Panc1 (cell line): ENCODE measurements around the gene TIRAP. TPM values are rescaled to one million over a fixed set of nuclear protein-coding genes. Genes with fewer than 3 reads are reported as not detected.
A peak's percentile ranks its signal among the peaks of the same experiment; 100 is the strongest.

Source experiments
- ATAC-seq: fragments of 200-7000 bp; cut with Tn5 transposase; 2 replicates; pipeline ENCODE4 v1.9.1; 2020; ENCODE audit warnings: mild to moderate bottlenecking, moderate library complexity
- BruUV-seq: library from RNA; stranded (reverse); fragments of 400-500 nt; replicated peaks from 2 replicates; lab custom pipeline; 2021; lab: Mats Ljungman, UMichigan
- CTCF ChIA-PET: fragments of 300-600 bp; sonication (Branson Sonifier 250); formaldehyde crosslinking; loops from one replicate; lab custom pipeline; 2022; ENCODE audit warnings: antibody characterized with exemption; lab: Charles Lee
- POLR2A ChIA-PET: fragments of 300-600 bp; sonication (Branson Sonifier 250); formaldehyde crosslinking; loops from one replicate; lab custom pipeline; 2022; ENCODE audit warnings: antibody characterized with exemption; lab: Charles Lee
- DNase-seq: peaks from one replicate; pipeline ENCODE4 v3.0.0-alpha.2; 2010; ENCODE audit warnings: low read depth, low spot score
- H3K27ac ChIP-seq: 2 replicates; pipeline ENCODE4 v1.5.1; 2011; ENCODE audit warnings: mild to moderate bottlenecking, low read length, inconsistent platforms
- H3K27me3 ChIP-seq: fragments of 200-500 bp; sonication (Bioruptor generic); 2 replicates; pipeline ENCODE4 v1.6.0; 2014; ENCODE audit warnings: low read length, inconsistent platforms; ENCODE audit not compliant: control insufficient read depth, insufficient read depth
- H3K36me3 ChIP-seq: fragments of 200-500 bp; sonication (Bioruptor generic); 2 replicates; pipeline ENCODE4 v1.5.1; 2014; ENCODE audit warnings: inconsistent platforms, mild to moderate bottlenecking, low read length, moderate library complexity; ENCODE audit not compliant: control insufficient read depth, insufficient read depth
- H3K4me1 ChIP-seq: 2 replicates; pipeline ENCODE4 v1.5.1; 2011; ENCODE audit warnings: inconsistent platforms, mild to moderate bottlenecking, low read length, moderate library complexity; ENCODE audit not compliant: control insufficient read depth, insufficient read depth
- H3K4me3 ChIP-seq, 2 experiments: 2 replicates each; pipeline ENCODE4 v1.5.1; 2011 to 2012; ENCODE audit warnings: low read depth in 2 of 2, low read length in 2 of 2, mild to moderate bottlenecking in 2 of 2, inconsistent platforms in 1 of 2, moderate library complexity in 1 of 2
- H3K9me3 ChIP-seq: fragments of 200-500 bp; sonication (Bioruptor generic); 2 replicates; pipeline ENCODE4 v1.5.1; 2014; ENCODE audit warnings: low read depth, mild to moderate bottlenecking, inconsistent platforms, low read length, moderate library complexity; ENCODE audit not compliant: control insufficient read depth, insufficient read depth
- POLR2AphosphoS5 ChIP-seq: IDR thresholded peaks from 2 replicates; pipeline ENCODE4 v1.6.1; 2012; ENCODE audit warnings: mild to moderate bottlenecking, low read depth, low read length, moderate library complexity
- SIN3A ChIP-seq: IDR thresholded peaks from 2 replicates; pipeline ENCODE4 v1.6.1; 2012; ENCODE audit warnings: low read depth, mild to moderate bottlenecking, low read length, moderate library complexity, borderline replicate concordance; ENCODE audit not compliant: insufficient read depth
- TCF7L2 ChIP-seq: IDR thresholded peaks from 2 replicates; pipeline ENCODE4 v1.6.1; 2011; ENCODE audit warnings: mild to moderate bottlenecking, low read depth, low read length, inconsistent platforms
- in situ Hi-C: cut with HindIII; loops from 2 replicates; pipeline ENCODE4 v1.10.0; 2016; ENCODE audit warnings: low sequenced_read_pairs, low pct_unique_long_range_greater_than_20kb
- intact Hi-C: fragments of 100-400 bp; cut with micrococcal nuclease; formaldehyde crosslinking; loops from one replicate; pipeline ENCODE4 v1.10.0; 2022; ENCODE audit not compliant: unreplicated experiment
- total RNA-seq: library from RNA; stranded (reverse); gene quantifications from one replicate; pipeline ENCODE4 v1.2.1, GENCODE V29; 2021; ENCODE audit not compliant: unreplicated experiment
- TF ChIP-seq, protein P1 (sequence below), 2 experiments: IDR thresholded peaks; 2 replicates each; pipeline ENCODE4 v1.6.1; 2011 to 2012; ENCODE audit warnings: low read depth in 2 of 2, control low read depth in 1 of 2, low read length in 1 of 2, mild to moderate bottlenecking in 1 of 2, moderate library complexity in 1 of 2; ENCODE audit not compliant: insufficient read depth in 1 of 2
- TF ChIP-seq, protein P2 (sequence below): fragments of 450-650 bp; IDR thresholded peaks from 2 replicates; pipeline ENCODE4 v1.5.1; 2017; ENCODE audit warnings: mild to moderate bottlenecking

TIRAP gene
- total RNA-seq, 1 experiment from 2014 or later, result 19.3 TPM

DNA sequence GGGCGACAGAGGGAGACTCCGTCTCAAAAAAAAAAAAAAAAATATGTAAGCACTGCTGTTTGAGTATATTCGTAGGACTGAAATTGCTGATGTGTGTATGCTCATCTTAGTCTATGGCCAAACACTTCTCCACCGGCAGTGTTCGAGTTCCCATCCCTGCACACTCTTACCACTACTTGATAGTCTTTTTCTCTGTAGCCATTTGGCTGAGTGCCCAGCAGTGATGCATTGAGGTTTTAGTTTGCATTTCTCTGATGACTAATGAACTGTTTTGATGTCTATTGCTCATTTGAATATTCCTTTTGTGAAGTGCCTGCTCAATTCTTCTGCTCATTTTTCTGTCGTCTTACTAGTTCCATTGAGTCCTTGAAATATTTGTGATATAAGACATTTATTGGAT, 1.9 kb downstream of the TIRAP start:
- intact Hi-C loops (no loop called here), in situ Hi-C loops (no loop called here)
- no TSS peak for BruUV-seq
- TF ChIP-seq, protein P1, sequence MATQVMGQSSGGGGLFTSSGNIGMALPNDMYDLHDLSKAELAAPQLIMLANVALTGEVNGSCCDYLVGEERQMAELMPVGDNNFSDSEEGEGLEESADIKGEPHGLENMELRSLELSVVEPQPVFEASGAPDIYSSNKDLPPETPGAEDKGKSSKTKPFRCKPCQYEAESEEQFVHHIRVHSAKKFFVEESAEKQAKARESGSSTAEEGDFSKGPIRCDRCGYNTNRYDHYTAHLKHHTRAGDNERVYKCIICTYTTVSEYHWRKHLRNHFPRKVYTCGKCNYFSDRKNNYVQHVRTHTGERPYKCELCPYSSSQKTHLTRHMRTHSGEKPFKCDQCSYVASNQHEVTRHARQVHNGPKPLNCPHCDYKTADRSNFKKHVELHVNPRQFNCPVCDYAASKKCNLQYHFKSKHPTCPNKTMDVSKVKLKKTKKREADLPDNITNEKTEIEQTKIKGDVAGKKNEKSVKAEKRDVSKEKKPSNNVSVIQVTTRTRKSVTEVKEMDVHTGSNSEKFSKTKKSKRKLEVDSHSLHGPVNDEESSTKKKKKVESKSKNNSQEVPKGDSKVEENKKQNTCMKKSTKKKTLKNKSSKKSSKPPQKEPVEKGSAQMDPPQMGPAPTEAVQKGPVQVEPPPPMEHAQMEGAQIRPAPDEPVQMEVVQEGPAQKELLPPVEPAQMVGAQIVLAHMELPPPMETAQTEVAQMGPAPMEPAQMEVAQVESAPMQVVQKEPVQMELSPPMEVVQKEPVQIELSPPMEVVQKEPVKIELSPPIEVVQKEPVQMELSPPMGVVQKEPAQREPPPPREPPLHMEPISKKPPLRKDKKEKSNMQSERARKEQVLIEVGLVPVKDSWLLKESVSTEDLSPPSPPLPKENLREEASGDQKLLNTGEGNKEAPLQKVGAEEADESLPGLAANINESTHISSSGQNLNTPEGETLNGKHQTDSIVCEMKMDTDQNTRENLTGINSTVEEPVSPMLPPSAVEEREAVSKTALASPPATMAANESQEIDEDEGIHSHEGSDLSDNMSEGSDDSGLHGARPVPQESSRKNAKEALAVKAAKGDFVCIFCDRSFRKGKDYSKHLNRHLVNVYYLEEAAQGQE (IDR thresholded peaks at IDR 0.05; ENCODE audit: insufficient read depth in 1 of 2, low read depth in 2 of 2, low read length in 1 of 2), result no peak
- TF ChIP-seq POLR2AphosphoS5, result no peak
- TF ChIP-seq, protein P2, sequence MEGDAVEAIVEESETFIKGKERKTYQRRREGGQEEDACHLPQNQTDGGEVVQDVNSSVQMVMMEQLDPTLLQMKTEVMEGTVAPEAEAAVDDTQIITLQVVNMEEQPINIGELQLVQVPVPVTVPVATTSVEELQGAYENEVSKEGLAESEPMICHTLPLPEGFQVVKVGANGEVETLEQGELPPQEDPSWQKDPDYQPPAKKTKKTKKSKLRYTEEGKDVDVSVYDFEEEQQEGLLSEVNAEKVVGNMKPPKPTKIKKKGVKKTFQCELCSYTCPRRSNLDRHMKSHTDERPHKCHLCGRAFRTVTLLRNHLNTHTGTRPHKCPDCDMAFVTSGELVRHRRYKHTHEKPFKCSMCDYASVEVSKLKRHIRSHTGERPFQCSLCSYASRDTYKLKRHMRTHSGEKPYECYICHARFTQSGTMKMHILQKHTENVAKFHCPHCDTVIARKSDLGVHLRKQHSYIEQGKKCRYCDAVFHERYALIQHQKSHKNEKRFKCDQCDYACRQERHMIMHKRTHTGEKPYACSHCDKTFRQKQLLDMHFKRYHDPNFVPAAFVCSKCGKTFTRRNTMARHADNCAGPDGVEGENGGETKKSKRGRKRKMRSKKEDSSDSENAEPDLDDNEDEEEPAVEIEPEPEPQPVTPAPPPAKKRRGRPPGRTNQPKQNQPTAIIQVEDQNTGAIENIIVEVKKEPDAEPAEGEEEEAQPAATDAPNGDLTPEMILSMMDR, result no peak
- no peak for TF ChIP-seq TCF7L2
- TF ChIP-seq SIN3A, result no peak
- Histone ChIP-seq H3K4me3 (peak overlapping the region in 1 of 2 experiments; percentile 97; a peak in 1 of 4 replicates), H3K36me3 (peaks cover 3% of the 10 kb centered on the region; the same call in 1 of the 2 replicates), H3K9me3 (no peaks in the 10 kb centered on the region), H3K27me3 (no peaks in the 10 kb centered on the region), H3K4me1 (peaks cover 11% of the 10 kb centered on the region; the same call in 1 of the 2 replicates), H3K27ac (no peak overlapping the region)
- ChIA-PET CTCF (no interaction called here), POLR2A (no interaction called here)
- DNase-seq (peak; percentile 94), ATAC-seq (no peak)

GRCh38 chr11:126288237-126288636, 5.3 kb downstream of the TIRAP start:
- DNase-seq (no peak), ATAC-seq (no peak)
- no peaks in the 10 kb centered on the region for H3K9me3 ChIP-seq
- H3K27ac ChIP-seq, result no peak overlapping the region
- CTCF ChIA-PET, result no interaction called here
- peaks cover 3% of the 10 kb centered on the region; the same call in 1 of the 2 replicates for H3K36me3 ChIP-seq
- in situ Hi-C loops, result no loop called here
- no peak for TF ChIP-seq POLR2AphosphoS5
- TF ChIP-seq, protein P1 (IDR thresholded peaks at IDR 0.05; ENCODE audit: insufficient read depth in 1 of 2, low read depth in 2 of 2, low read length in 1 of 2), result no peak
- H3K27me3 ChIP-seq, result no peaks in the 10 kb centered on the region
- intact Hi-C loops, result no loop called here
- H3K4me3 ChIP-seq, result no peak overlapping the region
- TSS peak; percentile 8 for BruUV-seq
- peaks cover 4% of the 10 kb centered on the region; the same call in 1 of the 2 replicates for H3K4me1 ChIP-seq
- POLR2A ChIA-PET, result no interaction called here
